NCI-H446 (cell line): ENCODE results near the gene MLH3.

Experiments
- DNase-seq, 2 experiments: peaks; one replicate each; lab custom pipeline; 2025; lab: John Stamatoyannopoulos, UW

MLH3 gene

GRCh38 chr14:74965486-74966153, 85.6 kb downstream of the MLH3 start:
- no peak for DNase-seq

- DNase-seq, result no peak
Observed at GRCh38 chr14:74964787-74965485, 86.3 kb downstream of the MLH3 start.
